MCF 10A (cell line): ENCODE results near the gene KLF8. TPM values are rescaled to one million over a fixed set of nuclear protein-coding genes. Genes with fewer than 3 reads are reported as not detected.

Source experiments
- BruUV-seq: library from RNA; stranded (reverse); fragments of 400-500 nt; replicated peaks from 2 replicates; lab custom pipeline; 2021; lab: Mats Ljungman, UMichigan
- CTCF ChIA-PET: fragments of 300-600 bp; sonication (Branson Sonifier 250); formaldehyde crosslinking; extraction: SDS; loops from one replicate; lab custom pipeline; 2021; ENCODE audit warnings: antibody characterized with exemption, inconsistent platforms; lab: Yijun Ruan, JAX
- POLR2A ChIA-PET: fragments of 300-600, 350-650 bp; sonication (Branson Sonifier 250); formaldehyde crosslinking; extraction: SDS; loops from one replicate; lab custom pipeline; 2020; ENCODE audit warnings: antibody characterized with exemption, inconsistent platforms; lab: Yijun Ruan, JAX
- DNase-seq: peaks from one replicate; pipeline ENCODE4 v3.0.0-alpha.2; 2018; ENCODE audit not compliant: unreplicated experiment
- H3K27ac Mint-ChIP-seq: one replicate; pipeline ENCODE4 v1.8.0; 2022; ENCODE audit warnings: mild to moderate bottlenecking, low read depth, mixed read lengths; ENCODE audit not compliant: unreplicated experiment
- H3K27me3 Mint-ChIP-seq: one replicate; pipeline ENCODE4 v1.8.0; 2022; ENCODE audit warnings: mixed read lengths; ENCODE audit not compliant: insufficient read depth, unreplicated experiment
- H3K36me3 Mint-ChIP-seq: one replicate; pipeline ENCODE4 v1.8.0; 2022; ENCODE audit warnings: mild to moderate bottlenecking, moderate library complexity, mixed read lengths; ENCODE audit not compliant: insufficient read depth, unreplicated experiment
- H3K4me1 Mint-ChIP-seq: one replicate; pipeline ENCODE4 v1.8.0; 2022; ENCODE audit warnings: mixed read lengths; ENCODE audit not compliant: insufficient read depth, unreplicated experiment
- H3K4me3 Mint-ChIP-seq: one replicate; pipeline ENCODE4 v1.8.0; 2022; ENCODE audit warnings: mild to moderate bottlenecking, moderate library complexity, mixed read lengths; ENCODE audit not compliant: unreplicated experiment
- H3K9me3 Mint-ChIP-seq: one replicate; pipeline ENCODE4 v1.8.0; 2022; ENCODE audit warnings: mixed read lengths; ENCODE audit not compliant: unreplicated experiment
- CTCF ChIP-seq: fragments of 200-600 bp; IDR thresholded peaks from one replicate; pipeline ENCODE4 v1.8.0; 2022; ENCODE audit warnings: antibody characterized with exemption, mild to moderate bottlenecking; ENCODE audit not compliant: unreplicated experiment
- intact Hi-C: fragments of 100-400 bp; cut with micrococcal nuclease; formaldehyde crosslinking; loops from 2 replicates; pipeline ENCODE4 v1.14.1; 2022
- total RNA-seq: library from RNA; stranded (reverse); gene quantifications from 2 replicates; pipeline ENCODE4 v1.2.3, GENCODE V29; 2022

The KLF8 gene
- total RNA-seq, 1 experiment from 2014 or later, result 12.6 TPM

GRCh38 chrX:56219700-56220099 lies 12.5 kb upstream of the KLF8 start:
- no peaks in the 10 kb centered on the region for H3K4me1 Mint-ChIP-seq
- no peak overlapping the region for H3K4me3 Mint-ChIP-seq
- CTCF ChIA-PET, result interaction anchor here (0.6 to 9.1 kb wide), 11 partner anchors 9 to 508 kb away, joined by 3 to 92 read pairs (median 4); partner anchors contain the start of gene KLF8
- H3K9me3 Mint-ChIP-seq, result no peaks in the 10 kb centered on the region
- intact Hi-C loops, result loop anchor here (1.0 kb wide), 1 partner anchor 29 kb away; no protein-coding TSS in a partner anchor
- peak; percentile 24 for TF ChIP-seq CTCF
- POLR2A ChIA-PET, result interaction anchor here (0.9 kb wide), 1 partner anchor 9 kb away, joined by 3 read pairs; no protein-coding TSS in a partner anchor
- BruUV-seq, result no TSS peak
- H3K27me3 Mint-ChIP-seq, result peaks cover 22% of the 10 kb centered on the region
- H3K36me3 Mint-ChIP-seq, result peaks cover 5% of the 10 kb centered on the region
- no peak overlapping the region for H3K27ac Mint-ChIP-seq
- DNase-seq, result peak; percentile 36

- H3K36me3 Mint-ChIP-seq, result peaks cover 5% of the 10 kb centered on the region
- DNase-seq, result no peak
- peaks cover 20% of the 10 kb centered on the region for H3K27me3 Mint-ChIP-seq
- H3K9me3 Mint-ChIP-seq, result no peaks in the 10 kb centered on the region
- BruUV-seq, result no TSS peak
- intact Hi-C loops, result no loop called here
- ChIA-PET POLR2A (interaction anchor here (0.8 to 1.8 kb wide), 2 partner anchors 11 to 46 kb away, joined by 4 to 6 read pairs; partner anchors contain the start of gene KLF8), CTCF (interaction anchor here (0.7 to 9.1 kb wide), 4 partner anchors 12 to 509 kb away, joined by 3 to 92 read pairs (median 6); no protein-coding TSS in a partner anchor)
- TF ChIP-seq CTCF, result no peak
- no peak overlapping the region for H3K4me3 Mint-ChIP-seq
- no peak overlapping the region for H3K27ac Mint-ChIP-seq
- no peaks in the 10 kb centered on the region for H3K4me1 Mint-ChIP-seq
These were observed 11.1 kb upstream of the KLF8 start for GRCh38 chrX:56221101-56221500.

GRCh38 chrX:56222473-56223000 lies 9.6 kb upstream of the KLF8 start:
- ChIA-PET POLR2A (interaction anchor here (0.6 kb wide), 2 partner anchors 10 to 373 kb away, joined by 3 to 4 read pairs; partner anchors contain the start of gene KLF8), CTCF (interaction anchor here (0.9 to 9.1 kb wide), 4 partner anchors 9 to 505 kb away, joined by 3 to 92 read pairs (median 4); no protein-coding TSS in a partner anchor)
- H3K9me3 Mint-ChIP-seq, result no peaks in the 10 kb centered on the region
- no TSS peak for BruUV-seq
- H3K27ac Mint-ChIP-seq, result no peak overlapping the region
- peaks cover 18% of the 10 kb centered on the region for H3K27me3 Mint-ChIP-seq
- H3K4me1 Mint-ChIP-seq, result no peaks in the 10 kb centered on the region
- intact Hi-C loops, result no loop called here
- no peak for TF ChIP-seq CTCF
- H3K4me3 Mint-ChIP-seq, result no peak overlapping the region
- H3K36me3 Mint-ChIP-seq, result peaks cover 5% of the 10 kb centered on the region
- no peak for DNase-seq

GRCh38 chrX:56226980-56227379 lies 5.2 kb upstream of the KLF8 start:
- intact Hi-C loops, result no loop called here
- Mint-ChIP-seq H3K27me3 (peaks cover 56% of the 10 kb centered on the region), H3K9me3 (no peaks in the 10 kb centered on the region), H3K27ac (no peak overlapping the region), H3K4me3 (no peak overlapping the region), H3K36me3 (no peaks in the 10 kb centered on the region), H3K4me1 (peaks cover 9% of the 10 kb centered on the region)
- no peak for DNase-seq
- TF ChIP-seq CTCF, result no peak
- ChIA-PET CTCF (interaction anchor here (1.4 to 4.1 kb wide), 2 partner anchors 16 to 21 kb away, joined by 8 to 19 read pairs; no protein-coding TSS in a partner anchor), POLR2A (interaction anchor here (0.5 kb wide), 1 partner anchor 425 kb away, joined by 3 read pairs; no protein-coding TSS in a partner anchor)
- BruUV-seq, result no TSS peak
